HG03378 (cell line): ENCODE measurements around the gene HSD17B14.

Source experiments
- ATAC-seq: cut with Tn5 transposase; IDR thresholded peaks from one replicate; pipeline ENCODE4 v1.9.1; 2021; ENCODE audit warnings: mild to moderate bottlenecking, moderate library complexity; ENCODE audit not compliant: unreplicated experiment

The HSD17B14 gene

GRCh38 chr19:48830965-48831364, 5.3 kb downstream of the HSD17B14 start:
- ATAC-seq, result no peak

GRCh38 chr19:48830088-48830487, 6.2 kb downstream of the HSD17B14 start:
- ATAC-seq, result no peak

GRCh38 chr19:48826606-48827020, 9.7 kb downstream of the HSD17B14 start:
- no peak for ATAC-seq

GRCh38 chr19:48822514-48822913, 13.8 kb downstream of the HSD17B14 start:
- no peak for ATAC-seq

- ATAC-seq, result no peak
Measured at GRCh38 chr19:48821633-48822032, 14.7 kb downstream of the HSD17B14 start.

DNA sequence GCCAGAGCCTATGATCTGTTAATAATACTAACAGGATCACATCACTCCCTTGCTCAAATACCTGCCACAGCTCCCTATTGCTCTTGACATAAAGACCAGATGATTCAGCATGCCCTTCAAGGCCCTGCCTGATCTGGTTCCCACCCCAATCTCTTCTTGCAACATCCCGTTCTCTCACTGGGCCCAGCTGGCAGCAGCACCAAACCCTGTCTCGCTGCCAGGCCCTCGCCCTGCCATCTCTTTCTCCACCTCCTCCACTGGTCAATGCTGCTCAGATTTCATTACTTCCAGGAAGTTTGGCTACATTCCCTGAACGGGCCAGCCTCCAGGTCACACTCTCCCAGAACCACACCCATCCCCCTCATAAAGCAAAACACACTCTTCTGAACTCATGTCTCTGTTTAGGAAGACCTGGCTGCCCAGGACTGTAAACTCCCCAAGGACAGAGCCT, 16.9 kb downstream of the HSD17B14 start:
- ATAC-seq, result no peak

DNA sequence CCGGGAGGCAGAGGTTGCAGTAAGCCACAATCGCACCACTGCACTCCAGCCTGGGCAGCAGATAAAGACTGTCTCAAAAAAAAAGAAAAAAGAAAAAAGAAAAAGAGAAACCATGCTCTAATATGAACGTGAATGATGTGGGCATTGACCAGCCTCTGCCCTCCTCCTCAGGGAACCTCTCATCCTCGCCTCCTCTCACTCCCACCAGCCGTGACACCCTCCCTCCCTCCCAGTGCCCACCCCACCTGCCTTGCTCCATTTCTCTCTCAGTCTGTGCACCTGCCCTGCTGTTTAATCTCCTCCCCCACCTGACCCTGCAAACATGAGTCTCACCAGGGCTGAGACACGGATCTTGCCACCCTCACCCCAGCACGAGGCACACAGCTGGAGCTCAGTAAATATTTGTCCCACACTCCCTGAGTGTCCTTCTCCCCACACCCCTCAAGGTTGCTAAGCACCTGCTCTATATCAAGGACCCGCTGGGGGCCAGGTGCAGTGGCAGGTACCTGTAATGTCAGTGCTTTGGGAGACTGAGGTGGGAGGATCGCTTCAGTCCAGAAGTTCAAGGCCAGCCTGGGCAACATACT, 18.0 kb downstream of the HSD17B14 start:
- ATAC-seq, result no peak

DNA sequence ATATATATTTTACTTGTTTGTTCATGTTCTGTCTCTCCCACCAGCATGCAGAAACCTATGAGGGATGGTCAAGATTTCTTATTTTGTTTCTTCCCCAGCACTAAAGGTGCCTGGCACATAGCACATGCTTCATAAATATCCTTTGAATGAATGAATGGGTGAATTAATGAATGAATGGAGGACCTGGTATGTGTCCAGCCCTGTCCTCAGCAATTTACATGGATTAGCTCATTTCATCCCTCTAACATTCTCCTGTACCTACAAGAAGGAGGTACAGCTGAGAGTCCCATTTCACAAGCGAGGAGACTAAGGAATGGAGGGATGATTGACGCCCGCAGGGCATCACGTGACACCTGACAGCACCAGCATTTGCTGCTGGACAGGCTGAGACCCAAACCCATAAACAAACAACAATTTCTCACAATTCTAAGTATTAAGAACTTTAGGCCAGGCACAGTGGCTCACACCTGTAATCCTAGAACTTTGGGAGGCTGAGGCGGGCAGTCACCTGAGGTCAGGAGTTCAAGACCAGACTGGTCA, 18.6 kb downstream of the HSD17B14 start:
- ATAC-seq, result no peak

GRCh38 chr19:48815870-48816501, 20.3 kb downstream of the HSD17B14 start:
- ATAC-seq, result no peak

- no peak for ATAC-seq
Measured at GRCh38 chr19:48814895-48815294, 21.4 kb downstream of the HSD17B14 start.

GRCh38 chr19:48813123-48813913, 23.0 kb downstream of the HSD17B14 start:
- ATAC-seq, result no peak

- ATAC-seq, result no peak
Measured at GRCh38 chr19:48812094-48812929, 24.0 kb downstream of the HSD17B14 start.

GRCh38 chr19:48810151-48810550, 26.1 kb downstream of the HSD17B14 start:
- no peak for ATAC-seq

DNA sequence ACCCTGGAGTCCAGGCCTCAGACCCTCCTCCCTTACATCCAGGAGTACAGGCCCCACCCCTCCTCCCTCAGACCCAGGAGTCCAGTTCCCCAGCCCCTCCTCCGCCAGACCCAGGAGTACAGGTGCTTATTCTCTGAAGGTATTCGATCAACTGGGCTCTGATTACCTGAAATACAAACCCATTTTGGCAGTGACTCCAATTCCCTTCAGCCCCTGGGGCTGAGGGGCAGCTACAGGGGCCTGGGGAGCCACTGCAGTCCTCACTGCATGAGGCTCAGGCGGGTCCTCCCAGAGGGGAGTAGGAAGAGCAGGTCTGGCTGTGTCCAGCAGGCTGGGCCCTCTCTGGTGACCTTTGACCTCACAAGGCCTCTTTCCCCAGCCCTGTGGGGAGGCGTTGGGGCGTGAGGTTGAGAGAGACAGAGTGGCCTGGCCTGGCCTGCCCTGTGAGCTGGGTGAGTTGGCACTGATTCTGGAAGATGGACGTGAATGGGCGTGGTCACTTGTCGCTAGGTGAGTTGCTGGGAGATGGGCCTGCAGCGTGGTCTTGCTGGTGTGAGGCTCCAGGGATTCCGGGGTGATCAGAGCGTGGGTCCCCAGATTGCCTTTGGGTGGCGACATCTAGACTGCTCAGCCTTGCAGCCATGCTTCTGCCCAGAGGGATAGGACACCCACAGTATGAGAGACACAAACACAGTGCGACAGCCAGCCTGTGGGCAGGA, 28.5 kb downstream of the HSD17B14 start:
- no peak for ATAC-seq

GRCh38 chr19:48806818-48807589, 29.3 kb downstream of the HSD17B14 start:
- ATAC-seq, result no peak

- no peak for ATAC-seq
Measured at GRCh38 chr19:48806518-48806817, 29.8 kb downstream of the HSD17B14 start.

- ATAC-seq, result no peak
Measured at GRCh38 chr19:48805452-48805851, 30.8 kb downstream of the HSD17B14 start.

DNA sequence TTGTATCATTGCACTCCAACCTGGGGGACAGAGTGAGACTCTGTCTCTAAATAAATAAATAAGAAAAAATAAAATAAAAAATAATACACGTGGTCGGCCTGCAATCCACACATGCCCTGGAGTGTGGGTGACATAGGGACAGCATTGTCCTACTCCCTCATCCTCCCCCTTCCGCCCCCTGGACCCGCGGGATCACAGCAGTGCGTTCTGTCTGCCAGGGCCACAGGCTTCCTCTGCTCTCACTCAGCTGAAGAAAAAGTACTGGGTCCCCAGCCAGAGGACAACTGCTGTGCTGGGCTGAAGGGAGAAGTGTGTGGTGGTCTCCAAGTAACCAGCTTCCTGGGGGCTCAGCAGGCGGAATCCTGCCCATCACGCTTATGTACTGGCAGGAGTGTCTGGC, 31.8 kb downstream of the HSD17B14 start:
- no peak for ATAC-seq

GRCh38 chr19:48802623-48803022, 33.7 kb downstream of the HSD17B14 start:
- no peak for ATAC-seq
